NCI-H2081 treated with DMSO at 0.1 percent for 48 hours (cell line): ENCODE measurements around the gene TAF13.
"Not testable (repeated sequence)": the region's sequence is repeated elsewhere in the genome, so short reads cannot be mapped to it uniquely, and the experiment has no call there.

ENCODE experiments used
- DNase-seq: peaks from one replicate; lab custom pipeline; 2025; lab: John Stamatoyannopoulos, UW

Gene TAF13

DNA sequence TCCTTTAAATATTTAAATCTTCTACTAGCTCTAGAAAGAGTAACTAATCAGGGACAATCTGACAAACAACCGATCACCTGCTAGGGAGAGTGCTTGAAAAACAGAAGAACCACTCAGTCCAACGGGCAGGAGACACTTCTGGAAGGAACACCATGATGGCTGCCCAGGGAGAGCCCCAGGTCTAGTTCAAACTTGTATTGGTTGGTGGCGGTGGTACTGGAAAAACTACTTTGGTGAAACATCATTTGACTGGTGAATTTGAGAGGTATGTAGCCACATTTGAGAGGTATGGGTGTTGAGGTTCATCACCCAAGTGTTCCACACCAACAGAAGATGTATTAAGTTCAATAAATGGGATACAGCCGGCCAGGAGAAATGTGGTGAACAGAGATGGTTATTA is 29.1 kb downstream of the TAF13 start:
- no peak for DNase-seq

DNA sequence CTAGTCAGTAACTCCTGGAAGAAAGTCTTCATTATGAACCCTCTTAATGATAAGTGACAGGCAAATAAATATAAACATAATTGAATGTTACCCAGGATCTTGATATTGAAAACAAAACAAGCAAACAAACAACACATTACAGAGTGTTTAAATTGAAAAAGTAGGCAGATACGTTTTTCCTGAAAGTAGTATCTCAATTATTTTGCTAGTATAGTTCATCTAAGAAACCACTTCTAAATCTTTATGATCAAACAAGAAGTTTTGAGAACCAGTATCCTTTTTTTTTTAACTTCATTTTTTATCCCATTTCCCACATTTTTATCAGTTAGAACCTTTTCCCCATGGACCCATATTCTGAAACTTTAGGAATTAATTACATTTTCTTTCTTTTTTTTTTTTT is 30.2 kb downstream of the TAF13 start:
- no peak for DNase-seq

DNA sequence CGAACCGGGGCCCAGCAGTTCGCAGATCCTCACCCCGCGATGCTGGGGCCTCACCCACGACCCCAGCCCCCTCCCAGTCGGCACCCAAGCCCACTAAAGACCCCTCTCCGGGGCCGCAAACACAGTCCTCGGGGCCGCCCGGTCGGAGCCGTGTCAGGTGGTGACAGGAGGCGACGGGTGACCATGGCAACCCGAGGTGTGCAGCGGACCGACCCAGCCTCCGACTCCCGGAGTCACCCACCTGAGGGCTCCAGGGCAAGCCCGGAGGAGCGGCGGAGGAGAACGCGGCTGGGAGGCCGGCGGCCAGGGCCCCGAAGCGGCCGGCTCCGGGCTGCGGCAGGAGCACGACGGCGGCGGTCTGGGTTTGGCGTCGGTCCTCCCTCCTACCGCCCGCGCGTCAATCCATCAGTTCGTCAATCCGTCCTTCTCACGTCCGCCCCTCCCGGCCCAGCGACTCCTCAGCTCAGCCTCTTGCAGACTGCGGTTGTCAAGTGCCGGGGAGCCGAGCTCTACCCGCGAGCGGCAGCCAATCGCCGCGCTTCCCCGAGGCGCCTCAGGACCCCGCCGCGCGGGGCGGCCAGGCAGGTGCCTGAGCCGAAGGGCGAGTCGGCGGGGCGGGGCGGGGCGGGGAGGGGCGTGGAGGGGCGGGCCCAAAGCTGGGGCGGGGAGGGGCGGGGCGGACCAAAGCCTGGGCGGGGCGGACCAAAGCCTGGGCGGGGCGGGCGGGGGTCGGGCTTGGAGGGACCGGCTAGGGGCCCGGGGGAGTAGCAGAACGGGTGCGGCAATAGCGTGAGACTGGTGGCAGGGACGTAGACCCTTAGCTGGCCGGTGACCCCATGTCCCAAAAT is 34.0 kb downstream of the TAF13 start, which contains the start of gene WDR47:
Gene WDR47 (minus strand): TSS at position 482 of the 848 bp plus-strand sequence. CDS start 18,590 bp downstream, outside the sequence.
- peak; percentile 38 for DNase-seq

DNA sequence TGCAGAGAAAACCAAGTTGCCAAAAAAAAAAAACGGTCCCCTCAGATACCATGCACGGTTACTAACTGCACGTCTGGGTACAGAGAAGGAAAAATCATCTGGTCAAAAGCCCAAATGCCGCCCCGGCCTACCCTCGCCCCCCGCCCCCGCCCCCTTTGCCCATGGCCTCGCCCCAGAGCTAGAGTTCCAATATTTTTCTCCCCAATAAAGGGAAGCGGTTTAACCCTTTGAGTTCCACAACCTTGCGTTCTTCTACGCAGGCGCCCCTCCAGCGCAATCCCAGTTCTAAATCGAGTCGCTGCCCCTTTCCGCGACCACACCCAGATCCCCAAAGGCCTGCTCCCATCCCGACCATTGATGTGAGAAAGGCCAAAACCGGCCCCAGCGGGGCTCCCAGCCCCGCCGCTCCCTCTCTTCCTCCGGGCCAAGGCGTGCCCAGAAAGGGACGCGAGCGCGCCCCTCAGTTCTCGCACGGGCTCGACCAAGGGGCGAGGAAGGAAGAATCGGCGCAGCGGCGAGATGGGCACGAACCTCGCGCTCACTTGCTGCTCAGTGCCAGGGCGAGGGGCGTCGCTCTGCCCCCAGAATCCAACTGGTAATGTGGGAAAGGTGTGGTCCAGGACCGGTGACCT is 34.7 kb downstream of the TAF13 start:
- no peak for DNase-seq

DNA sequence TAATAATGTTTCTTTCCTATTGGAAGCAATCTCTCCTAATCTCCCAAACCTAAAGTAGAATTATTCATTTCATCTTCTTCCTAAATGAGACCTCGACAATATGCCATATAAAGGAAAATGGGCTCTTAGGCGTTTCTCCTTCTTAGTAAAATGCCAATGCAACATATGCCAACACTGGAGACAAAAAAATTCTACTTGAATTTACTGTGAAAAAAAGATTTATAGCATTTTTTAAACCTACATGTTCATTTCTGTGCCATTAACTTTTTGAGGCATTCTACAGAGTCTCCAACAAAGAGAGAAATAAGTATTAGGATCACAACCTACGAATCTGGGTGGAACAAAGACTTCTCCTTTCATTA is 35.2 kb downstream of the TAF13 start:
- no peak for DNase-seq

DNA sequence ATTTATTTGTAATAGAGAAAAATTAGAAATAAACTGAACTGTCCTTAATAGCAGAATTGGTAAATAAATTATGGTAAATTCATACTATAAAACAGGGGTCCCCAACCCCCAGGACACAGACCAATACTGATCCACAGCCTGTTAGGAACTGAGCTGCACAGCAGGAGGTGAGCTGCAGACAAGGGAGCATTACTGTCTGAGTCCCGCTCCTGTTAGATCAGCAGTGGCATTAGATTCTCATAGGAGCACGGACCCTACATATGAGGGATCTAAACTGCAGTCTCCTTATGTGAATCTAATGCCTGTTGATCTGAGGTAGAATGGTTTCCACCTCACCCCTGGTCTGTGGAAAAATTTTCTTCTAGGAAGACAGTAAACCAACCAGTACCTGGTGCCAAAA is 41.4 kb downstream of the TAF13 start:
- no peak for DNase-seq

DNA sequence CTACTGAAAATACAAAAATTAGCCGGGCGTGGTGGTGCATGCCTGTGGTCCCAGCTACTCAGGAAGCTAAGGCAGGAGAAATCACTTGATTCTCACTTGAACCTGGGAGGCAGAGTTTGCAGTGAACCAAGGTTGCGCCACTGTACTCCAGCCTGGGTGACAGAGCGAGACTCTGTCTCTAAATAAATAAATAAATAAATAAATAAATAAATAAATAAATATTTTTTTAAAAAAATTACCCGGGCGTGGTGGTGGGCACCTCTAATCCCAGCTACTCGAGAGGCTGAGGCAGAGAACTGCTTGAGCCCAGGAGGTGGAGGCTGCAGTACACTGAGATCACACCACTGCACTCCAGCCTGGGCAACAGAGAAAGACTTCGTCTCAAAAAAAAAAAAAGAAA is 46.3 kb downstream of the TAF13 start:
- not testable (repeated sequence) for DNase-seq

DNA sequence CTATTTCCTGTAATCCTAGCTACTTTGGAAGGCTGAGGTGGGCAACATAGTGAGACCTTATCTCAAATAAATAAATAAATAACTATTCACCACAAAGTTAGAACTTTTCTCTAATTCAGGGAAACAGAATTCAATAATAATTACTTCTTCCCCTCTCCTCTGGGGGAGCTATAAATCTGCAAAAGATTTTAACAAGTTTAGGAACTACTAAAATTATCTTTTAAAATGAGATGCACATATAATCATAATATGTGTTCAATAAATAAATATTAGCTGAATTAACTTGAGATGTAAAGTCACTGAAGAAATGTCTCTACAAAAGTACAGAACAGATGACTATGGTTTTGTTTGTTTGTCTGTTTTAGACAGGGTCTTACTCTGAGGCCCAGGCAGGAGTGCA is 48.0 kb downstream of the TAF13 start:
- DNase-seq: no peak

DNA sequence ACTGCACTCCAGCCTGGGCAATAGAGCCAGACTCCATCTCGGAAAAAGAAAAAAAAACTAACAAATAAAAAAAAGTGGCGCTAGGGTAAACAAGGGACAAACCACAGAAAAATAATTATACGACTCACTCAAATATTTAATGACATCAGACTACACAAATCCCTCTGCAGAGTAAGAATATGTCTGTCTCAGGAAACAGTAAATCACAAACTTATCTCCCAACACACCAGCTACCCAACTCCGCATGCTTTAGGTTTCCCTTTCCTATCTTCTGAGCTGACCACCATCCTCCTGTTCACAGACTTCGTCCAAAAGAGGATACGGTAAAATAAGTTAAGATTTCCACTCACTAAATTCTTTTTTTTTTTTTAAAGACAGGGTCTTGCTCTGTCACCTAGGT is 50.1 kb downstream of the TAF13 start:
- DNase-seq: no peak

DNA sequence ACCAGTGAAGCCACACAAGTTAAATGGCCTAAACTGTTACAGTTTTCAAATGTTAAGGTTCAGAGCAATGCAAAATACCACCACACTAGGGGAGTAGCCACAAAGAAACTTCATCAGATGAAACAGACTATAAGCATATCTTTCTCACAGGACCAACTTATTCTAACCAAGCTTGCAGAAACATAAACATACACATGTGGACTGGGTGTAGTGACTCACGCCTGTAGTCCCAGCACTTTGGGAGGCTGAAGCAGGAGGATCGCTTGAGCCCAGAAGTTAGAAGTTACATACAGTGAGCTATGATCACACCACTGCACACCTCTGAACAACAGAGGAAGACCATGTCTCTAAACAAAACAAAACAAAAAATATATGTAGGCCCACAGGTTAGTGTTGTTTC is 51.2 kb downstream of the TAF13 start:
- DNase-seq: no peak

DNA sequence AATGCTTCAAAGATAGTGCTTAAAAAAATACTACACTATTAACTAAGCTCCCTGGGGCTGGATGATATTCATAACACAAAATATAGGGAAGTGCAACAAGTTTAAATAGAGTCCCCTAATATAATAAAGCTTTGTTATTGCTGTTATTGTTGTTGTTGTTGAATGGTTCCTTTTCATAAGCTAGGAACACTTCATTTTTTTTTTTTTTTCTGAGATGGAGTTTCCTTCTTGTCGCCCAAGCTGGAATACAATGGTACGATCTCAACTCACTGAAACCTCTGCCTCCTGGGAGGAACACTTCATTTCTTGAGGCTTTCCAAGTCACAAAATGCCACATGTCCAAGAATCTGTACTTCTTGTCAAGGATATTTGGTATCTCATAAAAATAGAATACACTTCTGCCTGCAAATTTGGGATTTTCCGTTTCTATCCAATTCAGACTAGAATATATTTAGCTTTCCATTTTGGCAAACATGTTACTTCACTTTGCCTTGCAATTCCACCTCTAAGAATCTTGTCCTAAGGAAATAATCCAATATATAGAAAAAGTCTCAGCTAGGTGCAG is 55.0 kb downstream of the TAF13 start:
- DNase-seq: no peak

DNA sequence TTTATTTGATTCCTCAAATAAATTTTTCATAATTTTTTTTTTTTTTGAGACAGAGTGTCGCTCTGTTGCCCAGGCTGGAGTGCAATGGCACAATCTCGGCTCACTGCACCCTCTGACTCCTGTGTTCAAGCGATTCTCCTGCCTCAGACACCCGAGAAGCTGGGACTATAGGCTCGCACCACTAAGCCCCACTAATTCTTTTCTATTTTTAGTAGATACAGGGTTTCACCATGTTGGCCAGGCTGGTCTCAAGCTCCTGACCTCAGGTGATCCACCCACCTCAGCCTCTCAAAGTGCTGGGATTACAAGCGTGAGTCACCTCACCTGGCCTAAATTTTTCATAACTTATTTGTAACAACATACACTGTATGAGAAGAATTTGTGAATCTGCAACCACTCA is 58.1 kb downstream of the TAF13 start:
- DNase-seq: not testable (repeated sequence)

DNA sequence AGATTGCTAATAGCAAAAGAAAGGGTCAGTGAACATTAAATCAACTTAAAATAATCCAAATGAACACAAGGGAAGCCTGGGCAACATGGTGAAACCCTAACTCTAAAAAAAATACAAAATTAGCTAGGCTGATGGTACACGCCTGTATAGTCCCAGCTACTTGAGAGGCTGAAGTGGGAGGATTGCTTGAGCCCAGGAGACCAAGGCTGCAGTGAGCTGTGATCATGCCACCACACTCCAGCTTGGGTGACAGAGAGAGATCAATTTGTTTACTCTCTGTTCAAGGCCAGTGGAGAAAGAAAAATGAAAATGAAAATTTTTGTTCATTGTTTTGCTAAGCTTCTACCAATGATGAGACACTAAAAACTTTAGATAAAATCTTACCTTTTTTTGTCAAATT is 58.7 kb downstream of the TAF13 start:
- DNase-seq: no peak
